H9 (cell line): ENCODE results near the gene KRTAP10-6. TPM values are rescaled to one million over a fixed set of nuclear protein-coding genes. Genes with fewer than 3 reads are reported as not detected.

ENCODE experiments used
- DNase-seq: peaks from one replicate; pipeline ENCODE4 v3.0.0-alpha.2; 2017
- H2AFZ ChIP-seq: one replicate; pipeline ENCODE4 v1.6.1; 2013; ENCODE audit warnings: mild to moderate bottlenecking, low read length, control low read depth, moderate library complexity
- H2AK5ac ChIP-seq: 2 replicates; pipeline ENCODE4 v1.6.1; 2013; ENCODE audit warnings: low read length, control low read depth, mixed read lengths; ENCODE audit not compliant: insufficient read length
- H2BK120ac ChIP-seq: one replicate; pipeline ENCODE4 v1.6.1; 2013; ENCODE audit warnings: low read depth, mild to moderate bottlenecking, low read length, control low read depth, inconsistent platforms; ENCODE audit not compliant: poor library complexity, severe bottlenecking
- H2BK12ac ChIP-seq: 2 replicates; pipeline ENCODE4 v1.6.1; 2013; ENCODE audit warnings: low read length, control low read depth, mixed read lengths, low read depth; ENCODE audit not compliant: insufficient read length
- H2BK15ac ChIP-seq: 2 replicates; pipeline ENCODE4 v1.6.1; 2013; ENCODE audit warnings: low read depth, low read length, control low read depth
- H2BK20ac ChIP-seq: one replicate; pipeline ENCODE4 v1.6.1; 2013; ENCODE audit warnings: low read depth, mild to moderate bottlenecking, low read length, control low read depth, inconsistent platforms; ENCODE audit not compliant: poor library complexity, severe bottlenecking
- H2BK5ac ChIP-seq: 2 replicates; pipeline ENCODE4 v1.6.1; 2013; ENCODE audit warnings: low read length, control low read depth, mixed read lengths; ENCODE audit not compliant: insufficient read length
- H3K14ac ChIP-seq: 2 replicates; pipeline ENCODE4 v1.6.1; 2013; ENCODE audit warnings: low read length, control low read depth; ENCODE audit not compliant: insufficient read depth
- H3K18ac ChIP-seq: 2 replicates; pipeline ENCODE4 v1.6.1; 2013; ENCODE audit warnings: low read depth, mild to moderate bottlenecking, mixed read lengths, low read length, control low read depth; ENCODE audit not compliant: insufficient read length
- H3K23ac ChIP-seq: 2 replicates; pipeline ENCODE4 v1.6.1; 2013; ENCODE audit warnings: low read length, control low read depth, mixed read lengths, low read depth; ENCODE audit not compliant: insufficient read length
- H3K23me2 ChIP-seq: 2 replicates; pipeline ENCODE4 v1.6.1; 2013; ENCODE audit warnings: low read depth, mild to moderate bottlenecking, mixed read lengths, low read length, control low read depth; ENCODE audit not compliant: insufficient read length, poor library complexity, severe bottlenecking
- H3K27ac ChIP-seq: 2 replicates; pipeline ENCODE4 v1.5.1; 2013; ENCODE audit warnings: low read length, control low read depth, mixed read lengths, low read depth; ENCODE audit not compliant: insufficient read length
- H3K27me3 ChIP-seq: 2 replicates; pipeline ENCODE4 v1.6.1; 2013; ENCODE audit warnings: low read length, control low read depth, inconsistent platforms; ENCODE audit not compliant: insufficient read depth
- H3K4ac ChIP-seq: 2 replicates; pipeline ENCODE4 v1.6.1; 2013; ENCODE audit warnings: low read depth, mild to moderate bottlenecking, control low read depth, inconsistent platforms, low read length, moderate library complexity
- H3K4me1 ChIP-seq: 2 replicates; pipeline ENCODE4 v1.6.1; 2013; ENCODE audit warnings: low read length, control low read depth, inconsistent platforms; ENCODE audit not compliant: insufficient read depth
- H3K4me2 ChIP-seq: 2 replicates; pipeline ENCODE4 v1.6.1; 2013; ENCODE audit warnings: low read length, control low read depth, mixed read lengths; ENCODE audit not compliant: insufficient read length, insufficient read depth
- H3K56ac ChIP-seq: 2 replicates; pipeline ENCODE4 v1.6.1; 2013; ENCODE audit warnings: low read depth, mild to moderate bottlenecking, mixed read lengths, low read length, control low read depth; ENCODE audit not compliant: insufficient read length
- H3K79me1 ChIP-seq: 2 replicates; pipeline ENCODE4 v1.6.1; 2013; ENCODE audit warnings: low read depth, mild to moderate bottlenecking, moderate library complexity, low read length, control low read depth, inconsistent platforms; ENCODE audit not compliant: insufficient read depth, poor library complexity, severe bottlenecking
- H3K79me2 ChIP-seq: 2 replicates; pipeline ENCODE4 v1.6.1; 2013; ENCODE audit warnings: low read length, control low read depth, inconsistent platforms; ENCODE audit not compliant: insufficient read depth
- H3K9ac ChIP-seq: 2 replicates; pipeline ENCODE4 v1.6.1; 2013; ENCODE audit warnings: low read length, control low read depth, mixed read lengths; ENCODE audit not compliant: insufficient read length; ENCODE audit errors: extremely low read depth
- H3K9me3 ChIP-seq: one replicate; pipeline ENCODE4 v1.6.1; 2013; ENCODE audit warnings: low read depth, low read length, inconsistent platforms; ENCODE audit not compliant: control insufficient read depth
- H3T11ph ChIP-seq: one replicate; pipeline ENCODE4 v1.6.1; 2013; ENCODE audit warnings: mild to moderate bottlenecking, low read length, control low read depth, inconsistent platforms
- H4K20me1 ChIP-seq: one replicate; pipeline ENCODE4 v1.6.1; 2013; ENCODE audit not compliant: control insufficient read depth, insufficient read length, insufficient read depth
- H4K5ac ChIP-seq: 2 replicates; pipeline ENCODE4 v1.6.1; 2013; ENCODE audit warnings: low read depth, mild to moderate bottlenecking, mixed read lengths, low read length, control low read depth; ENCODE audit not compliant: insufficient read length
- H4K8ac ChIP-seq: replicated peaks from 2 replicates; pipeline ENCODE4 v1.6.1; 2013; ENCODE audit warnings: low read length, control low read depth, mixed read lengths, low read depth; ENCODE audit not compliant: insufficient read length
- H4K91ac ChIP-seq: 2 replicates; pipeline ENCODE4 v1.6.1; 2013; ENCODE audit warnings: low read depth, mild to moderate bottlenecking, moderate library complexity, mixed read lengths, low read length, control low read depth; ENCODE audit not compliant: insufficient read length
- H3K27ac Mint-ChIP-seq, 3 experiments: 2 replicates in 2 of 3; 3 replicates in 1 of 3; pipeline ENCODE4 v1.8.0; 2020 to 2021; ENCODE audit warnings: mixed read lengths in 3 of 3, mild to moderate bottlenecking in 1 of 3, moderate library complexity in 1 of 3
- H3K27me3 Mint-ChIP-seq: 2 replicates; pipeline ENCODE4 v1.8.0; 2021; ENCODE audit warnings: low read depth, mild to moderate bottlenecking, moderate library complexity, mixed read lengths
- H3K36me3 Mint-ChIP-seq, 3 experiments: 2 replicates in 2 of 3; 3 replicates in 1 of 3; pipeline ENCODE4 v1.8.0; 2020 to 2021; ENCODE audit warnings: low read depth in 3 of 3, mixed read lengths in 3 of 3; ENCODE audit not compliant: insufficient read depth in 1 of 3
- H3K4me1 Mint-ChIP-seq, 2 experiments: 2 replicates each; pipeline ENCODE4 v1.8.0; 2020; ENCODE audit warnings: mixed read lengths in 2 of 2
- H3K4me3 Mint-ChIP-seq, 2 experiments: 2 replicates in 1 of 2; 3 replicates in 1 of 2; pipeline ENCODE4 v1.8.0; 2020 to 2021; ENCODE audit warnings: mild to moderate bottlenecking in 2 of 2, mixed read lengths in 2 of 2, moderate library complexity in 1 of 2
- H3K9me3 Mint-ChIP-seq, 2 experiments: 2 replicates in 1 of 2; 3 replicates in 1 of 2; pipeline ENCODE4 v1.8.0; 2020; ENCODE audit warnings: mild to moderate bottlenecking in 2 of 2, mixed read lengths in 2 of 2, moderate library complexity in 1 of 2
- CTCF ChIP-seq: fragments of 200-600 bp; sonication (generic); conservative IDR thresholded peaks from 3 replicates; pipeline ENCODE4 v1.8.0; 2021; ENCODE audit warnings: antibody characterized with exemption, mild to moderate bottlenecking
- WGBS: extraction: QIAGEN DNeasy Blood & Tissue Kit; methylation state at CpG from one replicate; pipeline ENCODE4 v1.1.7; 2013; ENCODE audit warnings: missing lambda C conversion rate, low lambda C conversion rate, mixed read lengths; ENCODE audit not compliant: insufficient read length; ENCODE audit errors: extremely low coverage; 5-methylcytosine and 5-hydroxymethylcytosine counted together
- total RNA-seq: library from RNA; stranded (reverse); gene quantifications from 2 replicates; pipeline ENCODE4 v1.2.1, GENCODE V29; 2021

The KRTAP10-6 gene
- total RNA-seq, 1 experiment from 2014 or later, result not detected

GRCh38 chr21:44618504-44618903, 26.2 kb upstream of the KRTAP10-6 start:
- no peak overlapping the region for H2BK20ac ChIP-seq
- H2AFZ ChIP-seq, result no peak overlapping the region
- WGBS, result no CpG with 5 or more reads among the region's 4 CpGs
- no peak overlapping the region for H4K8ac ChIP-seq
- Mint-ChIP-seq H3K9me3 (peaks cover 33 to 38% of the 10 kb centered on the region in 2 experiments), H3K36me3 (peaks cover 11 to 30% (median 20%) of the 10 kb centered on the region in 3 experiments), H3K4me1 (peaks cover 27% of the 10 kb centered on the region in 2 experiments), H3K27me3 (peaks cover 4% of the 10 kb centered on the region), H3K4me3 (no peak overlapping the region), H3K27ac (no peak overlapping the region)
- H2BK120ac ChIP-seq, result no peak overlapping the region
- no peak overlapping the region for H3K27ac ChIP-seq
- H3K4me1 ChIP-seq, result no peaks in the 10 kb centered on the region
- no peak overlapping the region for H2BK5ac ChIP-seq
- no peak overlapping the region for H3K18ac ChIP-seq
- no peak overlapping the region for H3T11ph ChIP-seq
- H3K9me3 ChIP-seq, result peaks cover 4% of the 10 kb centered on the region
- H3K4ac ChIP-seq, result no peak overlapping the region
- H4K5ac ChIP-seq, result no peak overlapping the region
- H3K79me2 ChIP-seq, result no peaks in the 10 kb centered on the region
- H3K23ac ChIP-seq, result no peak overlapping the region
- H3K4me2 ChIP-seq, result no peak overlapping the region
- no peaks in the 10 kb centered on the region for H3K23me2 ChIP-seq
- H3K56ac ChIP-seq, result no peak overlapping the region
- no peak overlapping the region for H4K91ac ChIP-seq
- H2BK15ac ChIP-seq, result no peak overlapping the region
- no peak overlapping the region for H3K9ac ChIP-seq
- no peak overlapping the region for H2AK5ac ChIP-seq
- peak; percentile 64 for TF ChIP-seq CTCF
- H4K20me1 ChIP-seq, result no peaks in the 10 kb centered on the region
- no peak overlapping the region for H2BK12ac ChIP-seq
- DNase-seq, result peak; percentile 68
- no peak overlapping the region for H3K14ac ChIP-seq
- no peaks in the 10 kb centered on the region for H3K27me3 ChIP-seq
- H3K79me1 ChIP-seq, result no peaks in the 10 kb centered on the region
